ENCODE data around the gene CDC42BPG.

CDC42BPG gene

DNA sequence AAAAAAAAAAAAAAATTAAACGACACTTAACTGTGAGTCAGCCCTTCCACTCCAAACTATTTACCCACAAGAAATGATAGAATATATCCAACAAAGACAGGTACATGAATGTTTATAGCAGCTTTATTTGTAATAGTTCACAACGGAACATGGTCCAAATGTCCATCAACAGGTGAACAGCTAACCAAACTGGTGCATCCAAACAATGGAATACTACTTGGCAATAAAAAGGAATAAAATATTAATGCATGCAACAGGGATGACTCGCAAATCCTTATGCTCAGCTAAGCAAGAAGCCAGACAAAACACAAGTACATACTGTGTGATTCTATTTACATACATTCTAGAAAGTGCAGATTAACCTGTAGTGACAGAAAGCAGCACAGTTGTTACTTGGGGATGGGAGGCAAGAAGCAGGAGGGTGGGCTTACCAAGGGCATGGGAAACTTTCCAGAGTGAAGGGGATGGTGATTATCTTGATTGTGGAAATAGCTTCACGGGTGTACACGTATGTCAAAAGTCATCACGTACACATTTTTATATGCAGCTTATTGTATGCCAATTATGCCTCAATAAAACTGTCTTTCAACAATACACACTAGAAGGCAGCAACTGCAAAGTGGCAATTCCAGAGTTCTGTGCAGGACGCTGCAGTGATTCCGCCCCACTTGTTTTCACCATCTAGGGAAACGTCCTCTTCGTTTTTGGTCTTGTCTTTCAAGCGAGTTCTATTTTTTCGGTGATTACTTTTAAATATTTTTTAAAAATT lies 59.5 kb downstream of the CDC42BPG start:
- DNase-seq: no peak

DNA sequence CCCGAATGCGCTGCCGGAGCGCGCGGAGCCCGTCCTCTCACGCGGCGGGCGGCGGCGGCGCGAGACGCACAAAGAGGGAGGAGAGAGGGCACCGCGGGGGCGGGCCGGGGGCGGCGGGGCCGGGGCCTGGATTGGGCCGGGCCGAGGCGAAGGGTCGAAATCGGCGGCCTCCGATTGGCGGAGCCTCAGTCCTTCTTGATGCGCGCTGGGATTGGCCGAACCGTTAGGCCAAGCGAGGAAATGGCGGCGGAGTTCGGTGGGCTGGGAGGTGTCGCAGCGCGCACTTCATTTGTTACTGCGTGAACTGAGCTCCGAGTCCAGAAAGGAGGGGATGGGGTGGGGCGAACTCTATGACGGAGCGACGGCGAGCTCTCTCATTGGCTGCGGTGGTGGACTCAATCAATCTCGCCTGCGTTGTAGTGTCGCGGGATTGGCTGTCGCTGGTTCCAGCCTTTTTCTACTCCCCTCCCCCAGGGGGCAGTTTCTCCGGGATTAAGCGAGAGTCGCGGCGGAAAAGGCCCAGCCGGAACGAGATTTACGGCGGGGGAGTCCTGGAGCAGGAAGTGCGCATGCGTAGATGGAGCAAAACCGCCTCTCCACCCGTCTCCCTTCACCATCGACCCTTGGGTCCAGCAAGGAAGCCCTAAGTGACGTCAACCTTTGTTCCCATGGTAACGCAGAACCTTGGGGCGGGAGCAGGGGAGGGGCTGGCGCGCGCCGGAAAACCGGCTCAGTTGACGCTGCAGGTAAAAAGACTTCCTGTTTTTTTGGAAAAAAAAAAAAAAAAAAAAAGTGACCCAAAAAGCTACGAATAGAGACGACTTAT lies 65.8 kb downstream of the CDC42BPG start, which contains the start of gene SF1:
TSS of gene SF1 (minus strand) at position 70 of the 826 bp plus-strand sequence. CDS start 150 bp downstream, outside the sequence.
- peak; percentile 99 for DNase-seq

DNA sequence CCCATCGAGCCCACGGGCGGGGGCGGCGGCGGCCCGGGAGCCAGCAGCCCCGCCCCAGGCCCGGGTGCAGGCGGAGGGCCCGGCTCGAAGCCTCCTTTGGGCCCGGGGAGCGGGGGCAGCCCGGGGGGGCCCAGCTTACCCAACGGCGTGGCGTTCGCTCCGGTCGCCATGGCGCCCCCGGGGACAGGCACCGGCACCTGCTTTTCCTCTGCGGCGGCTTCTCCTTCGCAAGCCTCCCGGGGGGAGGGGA lies 66.3 kb downstream of the CDC42BPG start:
- DNase-seq: no peak

DNA sequence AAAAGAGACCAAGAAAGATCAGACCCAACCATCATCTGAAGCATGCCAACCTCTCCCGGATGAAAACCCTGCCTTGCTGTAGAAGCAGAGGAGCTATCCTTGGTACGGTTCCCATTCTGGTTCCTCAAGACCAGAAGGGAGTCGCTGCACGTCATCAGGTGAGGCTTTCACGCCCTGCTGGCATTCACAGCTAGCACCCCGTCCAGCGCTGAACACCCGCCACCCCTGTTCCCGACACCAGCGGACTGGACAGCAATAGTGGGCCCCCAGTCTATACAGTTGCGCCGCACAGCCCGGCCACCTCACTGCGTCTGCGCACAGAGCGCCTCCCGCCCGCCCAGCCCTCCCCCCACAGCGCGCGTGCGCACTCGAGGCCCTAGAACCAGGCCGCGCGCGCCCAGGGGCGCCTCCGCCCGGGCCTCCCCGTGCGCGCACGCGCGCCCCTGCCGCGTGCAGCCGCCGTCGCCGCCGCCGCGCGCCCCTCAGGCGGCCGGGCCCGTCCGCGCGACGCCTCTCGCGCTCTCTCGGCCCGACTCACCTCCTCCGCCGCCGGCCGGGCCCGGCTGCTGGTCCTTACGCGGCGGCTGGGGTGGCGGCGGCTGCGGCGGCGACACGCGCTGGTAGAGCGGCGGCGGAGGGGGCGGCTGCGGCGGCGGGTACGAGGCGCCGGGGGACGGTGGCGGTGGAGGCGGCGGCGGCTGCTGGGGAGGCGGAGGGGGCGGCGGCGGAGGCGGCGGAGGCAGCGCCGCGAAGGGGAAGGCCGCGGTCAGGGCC lies 66.8 kb downstream of the CDC42BPG start:
- DNase-seq: peak; percentile 84

DNA sequence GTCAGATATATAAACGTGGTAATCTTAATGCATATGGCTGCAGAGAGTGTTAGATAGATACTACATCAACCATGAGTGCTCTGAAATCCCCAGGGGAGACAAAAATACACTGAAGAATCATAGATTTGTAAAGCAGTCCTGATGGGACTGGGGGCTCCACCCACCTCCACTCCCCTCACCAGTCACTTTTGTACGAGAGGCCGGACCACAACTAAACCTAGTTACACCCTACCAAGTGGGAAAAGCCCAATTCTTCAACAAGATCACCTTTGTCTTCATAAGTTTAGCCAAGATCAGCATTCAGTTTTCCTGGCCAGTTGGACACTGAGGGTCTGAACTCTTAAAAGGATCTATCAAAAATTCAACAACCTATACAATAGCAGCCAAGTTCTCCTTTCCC lies 67.6 kb downstream of the CDC42BPG start:
- no peak for DNase-seq

DNA sequence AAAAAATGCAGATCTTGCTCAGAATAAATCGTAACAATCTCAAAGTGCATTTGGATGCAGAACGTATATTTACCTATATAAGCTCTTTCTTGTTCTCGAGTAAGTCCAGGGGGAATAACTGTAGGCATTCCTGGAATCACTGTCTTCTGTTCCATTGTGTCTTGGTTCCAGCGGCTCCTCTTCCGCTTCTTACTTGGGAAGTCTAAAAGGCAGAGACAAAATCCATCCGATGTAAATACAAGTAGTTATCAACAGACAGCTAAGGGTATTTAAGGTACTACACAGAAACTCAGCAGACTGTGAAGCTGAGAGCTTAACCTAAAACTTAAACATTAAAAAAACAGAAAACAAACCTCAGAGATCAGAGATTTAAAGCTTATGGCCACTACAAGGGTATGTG lies 68.0 kb downstream of the CDC42BPG start:
- no peak for DNase-seq

DNA sequence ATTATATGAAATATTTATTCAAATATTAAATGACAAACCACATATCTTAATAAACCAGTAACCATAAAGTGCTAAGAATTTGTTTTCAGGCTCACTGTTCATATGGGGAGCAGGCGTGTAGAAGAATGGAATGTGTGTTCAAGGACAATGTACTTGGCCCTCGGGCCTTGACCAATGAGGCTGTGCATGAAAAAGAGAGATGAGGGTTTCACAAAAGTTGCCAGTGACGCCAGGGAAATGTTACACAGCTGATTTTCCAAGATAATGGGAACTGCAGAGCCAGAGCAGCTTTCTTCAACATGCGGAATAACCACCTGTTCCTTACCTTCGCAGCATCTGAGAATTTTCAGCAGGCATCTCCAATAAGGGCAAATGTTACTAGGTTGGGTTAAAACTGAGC lies 70.3 kb downstream of the CDC42BPG start:
- no peak for DNase-seq

All from activated CD4-positive, alpha-beta T cell treated with anti-CD3 and anti-CD28 coated beads for 48 hours (primary cell).